Panc1 (cell line): ENCODE measurements around the gene CDKAL1. TPM values are rescaled to one million over a fixed set of nuclear protein-coding genes. Genes with fewer than 3 reads are reported as not detected.

Source experiments
- ATAC-seq: fragments of 200-7000 bp; cut with Tn5 transposase; 2 replicates; pipeline ENCODE4 v1.9.1; 2020; ENCODE audit warnings: mild to moderate bottlenecking, moderate library complexity
- BruUV-seq: library from RNA; stranded (reverse); fragments of 400-500 nt; replicated peaks from 2 replicates; lab custom pipeline; 2021; lab: Mats Ljungman, UMichigan
- CTCF ChIA-PET: fragments of 300-600 bp; sonication (Branson Sonifier 250); formaldehyde crosslinking; loops from one replicate; lab custom pipeline; 2022; ENCODE audit warnings: antibody characterized with exemption; lab: Charles Lee
- POLR2A ChIA-PET: fragments of 300-600 bp; sonication (Branson Sonifier 250); formaldehyde crosslinking; loops from one replicate; lab custom pipeline; 2022; ENCODE audit warnings: antibody characterized with exemption; lab: Charles Lee
- DNase-seq: peaks from one replicate; pipeline ENCODE4 v3.0.0-alpha.2; 2010; ENCODE audit warnings: low read depth, low spot score
- H3K27ac ChIP-seq: 2 replicates; pipeline ENCODE4 v1.5.1; 2011; ENCODE audit warnings: mild to moderate bottlenecking, low read length, inconsistent platforms
- H3K27me3 ChIP-seq: fragments of 200-500 bp; sonication (Bioruptor generic); 2 replicates; pipeline ENCODE4 v1.6.0; 2014; ENCODE audit warnings: low read length, inconsistent platforms; ENCODE audit not compliant: control insufficient read depth, insufficient read depth
- H3K36me3 ChIP-seq: fragments of 200-500 bp; sonication (Bioruptor generic); 2 replicates; pipeline ENCODE4 v1.5.1; 2014; ENCODE audit warnings: inconsistent platforms, mild to moderate bottlenecking, low read length, moderate library complexity; ENCODE audit not compliant: control insufficient read depth, insufficient read depth
- H3K4me1 ChIP-seq: 2 replicates; pipeline ENCODE4 v1.5.1; 2011; ENCODE audit warnings: inconsistent platforms, mild to moderate bottlenecking, low read length, moderate library complexity; ENCODE audit not compliant: control insufficient read depth, insufficient read depth
- H3K4me3 ChIP-seq, 2 experiments: 2 replicates each; pipeline ENCODE4 v1.5.1; 2011 to 2012; ENCODE audit warnings: low read depth in 2 of 2, low read length in 2 of 2, mild to moderate bottlenecking in 2 of 2, inconsistent platforms in 1 of 2, moderate library complexity in 1 of 2
- H3K9me3 ChIP-seq: fragments of 200-500 bp; sonication (Bioruptor generic); 2 replicates; pipeline ENCODE4 v1.5.1; 2014; ENCODE audit warnings: low read depth, mild to moderate bottlenecking, inconsistent platforms, low read length, moderate library complexity; ENCODE audit not compliant: control insufficient read depth, insufficient read depth
- POLR2AphosphoS5 ChIP-seq: IDR thresholded peaks from 2 replicates; pipeline ENCODE4 v1.6.1; 2012; ENCODE audit warnings: mild to moderate bottlenecking, low read depth, low read length, moderate library complexity
- REST ChIP-seq, 2 experiments: IDR thresholded peaks; 2 replicates each; pipeline ENCODE4 v1.6.1; 2011 to 2012; ENCODE audit warnings: low read depth in 2 of 2, control low read depth in 1 of 2, low read length in 1 of 2, mild to moderate bottlenecking in 1 of 2, moderate library complexity in 1 of 2; ENCODE audit not compliant: insufficient read depth in 1 of 2
- SIN3A ChIP-seq: IDR thresholded peaks from 2 replicates; pipeline ENCODE4 v1.6.1; 2012; ENCODE audit warnings: low read depth, mild to moderate bottlenecking, low read length, moderate library complexity, borderline replicate concordance; ENCODE audit not compliant: insufficient read depth
- TCF7L2 ChIP-seq: IDR thresholded peaks from 2 replicates; pipeline ENCODE4 v1.6.1; 2011; ENCODE audit warnings: mild to moderate bottlenecking, low read depth, low read length, inconsistent platforms
- in situ Hi-C: cut with HindIII; loops from 2 replicates; pipeline ENCODE4 v1.10.0; 2016; ENCODE audit warnings: low sequenced_read_pairs, low pct_unique_long_range_greater_than_20kb
- intact Hi-C: fragments of 100-400 bp; cut with micrococcal nuclease; formaldehyde crosslinking; loops from one replicate; pipeline ENCODE4 v1.10.0; 2022; ENCODE audit not compliant: unreplicated experiment
- total RNA-seq: library from RNA; stranded (reverse); gene quantifications from one replicate; pipeline ENCODE4 v1.2.1, GENCODE V29; 2021; ENCODE audit not compliant: unreplicated experiment
- TF ChIP-seq, protein P1 (sequence below): fragments of 450-650 bp; IDR thresholded peaks from 2 replicates; pipeline ENCODE4 v1.5.1; 2017; ENCODE audit warnings: mild to moderate bottlenecking

The CDKAL1 gene
- total RNA-seq, 1 experiment from 2014 or later, result 14.5 TPM

- intact Hi-C loops, result no loop called here
- BruUV-seq, result no TSS peak
Measured at GRCh38 chr6:21161707-21162106, 627.5 kb downstream of the CDKAL1 start.

DNA sequence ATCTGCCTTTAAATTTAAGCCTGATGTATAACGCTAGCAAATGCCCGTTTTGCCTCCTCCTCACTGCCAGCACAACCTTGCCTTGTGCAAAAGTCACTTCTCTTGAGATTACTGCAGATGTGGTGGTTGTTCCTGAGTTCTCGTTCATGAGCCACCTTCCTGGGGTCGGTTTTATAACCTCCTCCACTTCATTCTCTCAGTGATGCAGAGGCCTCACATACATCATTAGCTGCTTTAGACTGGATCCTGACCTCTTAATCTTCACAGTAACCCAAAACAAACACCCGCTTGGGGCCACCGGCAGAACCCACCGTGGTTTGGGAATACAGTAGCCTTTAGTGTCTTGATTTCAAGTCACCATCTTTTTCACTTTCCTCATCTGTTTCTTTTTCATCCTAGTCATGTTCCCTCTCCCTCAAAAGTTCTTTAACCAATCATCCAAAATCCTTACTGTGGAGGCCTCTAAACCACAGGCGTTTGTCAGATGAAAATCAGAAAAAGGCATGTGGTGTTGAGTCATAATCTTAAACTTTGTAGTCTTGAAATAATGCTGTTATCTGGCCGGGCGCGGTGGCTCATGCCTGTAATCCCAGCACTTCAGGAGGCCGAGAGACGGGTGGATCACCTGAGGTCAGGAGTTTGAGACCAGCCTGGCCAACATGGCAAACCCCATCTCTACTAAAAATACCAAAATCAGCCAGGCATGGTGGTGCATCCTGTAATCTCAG, 629.0 kb downstream of the CDKAL1 start:
- CTCF ChIA-PET, result no interaction called here
- no peak for ATAC-seq
- Histone ChIP-seq H3K27ac (no peak overlapping the region), H3K4me3 (no peak overlapping the region), H3K27me3 (no peaks in the 10 kb centered on the region), H3K4me1 (no peaks in the 10 kb centered on the region), H3K36me3 (no peaks in the 10 kb centered on the region), H3K9me3 (no peaks in the 10 kb centered on the region)
- TF ChIP-seq TCF7L2, result no peak
- TF ChIP-seq POLR2AphosphoS5, result no peak
- no peak for TF ChIP-seq REST (IDR thresholded peaks at IDR 0.05; ENCODE audit: insufficient read depth in 1 of 2, low read depth in 2 of 2, low read length in 1 of 2)
- TF ChIP-seq, protein P1, sequence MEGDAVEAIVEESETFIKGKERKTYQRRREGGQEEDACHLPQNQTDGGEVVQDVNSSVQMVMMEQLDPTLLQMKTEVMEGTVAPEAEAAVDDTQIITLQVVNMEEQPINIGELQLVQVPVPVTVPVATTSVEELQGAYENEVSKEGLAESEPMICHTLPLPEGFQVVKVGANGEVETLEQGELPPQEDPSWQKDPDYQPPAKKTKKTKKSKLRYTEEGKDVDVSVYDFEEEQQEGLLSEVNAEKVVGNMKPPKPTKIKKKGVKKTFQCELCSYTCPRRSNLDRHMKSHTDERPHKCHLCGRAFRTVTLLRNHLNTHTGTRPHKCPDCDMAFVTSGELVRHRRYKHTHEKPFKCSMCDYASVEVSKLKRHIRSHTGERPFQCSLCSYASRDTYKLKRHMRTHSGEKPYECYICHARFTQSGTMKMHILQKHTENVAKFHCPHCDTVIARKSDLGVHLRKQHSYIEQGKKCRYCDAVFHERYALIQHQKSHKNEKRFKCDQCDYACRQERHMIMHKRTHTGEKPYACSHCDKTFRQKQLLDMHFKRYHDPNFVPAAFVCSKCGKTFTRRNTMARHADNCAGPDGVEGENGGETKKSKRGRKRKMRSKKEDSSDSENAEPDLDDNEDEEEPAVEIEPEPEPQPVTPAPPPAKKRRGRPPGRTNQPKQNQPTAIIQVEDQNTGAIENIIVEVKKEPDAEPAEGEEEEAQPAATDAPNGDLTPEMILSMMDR, result no peak
- no peak for TF ChIP-seq SIN3A
- intact Hi-C loops, result no loop called here
- in situ Hi-C loops, result no loop called here
- BruUV-seq, result no TSS peak
- POLR2A ChIA-PET, result no interaction called here
- DNase-seq, result no peak

More at GRCh38 chr6:21161707-21162106, 627.5 kb downstream of the CDKAL1 start:
- Histone ChIP-seq H3K36me3 (no peaks in the 10 kb centered on the region), H3K27me3 (no peaks in the 10 kb centered on the region), H3K4me1 (no peaks in the 10 kb centered on the region), H3K27ac (no peak overlapping the region), H3K9me3 (no peaks in the 10 kb centered on the region), H3K4me3 (no peak overlapping the region)
- in situ Hi-C loops, result no loop called here
- no peak for DNase-seq
- ATAC-seq, result no peak
- ChIA-PET POLR2A (no interaction called here), CTCF (no interaction called here)
- TF ChIP-seq REST (IDR thresholded peaks at IDR 0.05; ENCODE audit: insufficient read depth in 1 of 2, low read depth in 2 of 2, low read length in 1 of 2) (no peak), TCF7L2 (no peak), POLR2AphosphoS5 (no peak), SIN3A (no peak)
- TF ChIP-seq, protein P1, result no peak
